GM21529 (cell line): ENCODE measurements around the gene ADGRV1.

Experiments used
- ATAC-seq: cut with Tn5 transposase; IDR thresholded peaks from one replicate; pipeline ENCODE4 v1.9.1; 2021; ENCODE audit not compliant: unreplicated experiment

The ADGRV1 gene

DNA sequence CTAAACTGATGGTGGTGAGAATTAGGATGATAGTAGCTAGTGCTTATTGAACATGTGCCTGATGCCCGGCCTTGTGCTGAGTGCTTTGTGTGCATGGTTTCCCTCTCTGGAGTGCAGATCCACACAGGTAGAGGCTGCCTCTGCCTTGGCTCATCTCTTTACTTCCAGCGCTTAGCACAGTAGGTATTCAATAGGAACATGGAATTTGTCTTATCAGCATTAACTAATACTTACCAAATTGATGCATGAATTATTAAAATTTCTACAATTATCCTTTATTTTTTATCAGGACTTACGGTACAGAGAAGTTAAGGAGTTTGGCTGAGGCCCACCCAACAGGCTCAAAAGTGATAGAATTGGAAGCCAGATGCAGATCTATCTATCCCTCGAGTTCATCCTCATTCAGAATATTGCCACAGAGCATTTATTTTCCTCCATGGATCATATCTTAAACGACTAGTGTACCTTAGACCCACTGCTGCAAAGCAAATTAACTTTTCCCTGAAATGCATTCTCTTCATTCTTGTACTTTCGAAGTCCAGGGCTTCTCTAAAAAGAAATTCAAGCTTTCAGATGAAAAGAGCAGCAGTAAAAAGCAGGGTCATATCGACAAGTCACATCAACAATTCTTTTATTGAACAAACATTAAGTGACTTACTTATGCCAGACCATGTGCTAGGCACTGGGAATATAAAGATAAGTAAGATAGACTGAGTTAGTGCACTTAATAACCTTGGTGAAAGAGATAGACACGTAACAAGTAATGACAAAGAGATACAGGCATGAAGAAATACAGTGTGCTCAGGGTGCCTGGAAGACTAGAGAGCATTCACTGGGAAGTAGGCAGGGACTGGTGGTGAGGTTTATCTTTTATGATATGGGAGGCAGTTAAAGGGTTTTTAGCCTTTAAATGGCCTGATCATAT is 534.5 kb downstream of the ADGRV1 start:
- ATAC-seq, result no peak

- no peak for ATAC-seq
These were observed 536.7 kb downstream of the ADGRV1 start for GRCh38 chr5:91095313-91095712.

DNA sequence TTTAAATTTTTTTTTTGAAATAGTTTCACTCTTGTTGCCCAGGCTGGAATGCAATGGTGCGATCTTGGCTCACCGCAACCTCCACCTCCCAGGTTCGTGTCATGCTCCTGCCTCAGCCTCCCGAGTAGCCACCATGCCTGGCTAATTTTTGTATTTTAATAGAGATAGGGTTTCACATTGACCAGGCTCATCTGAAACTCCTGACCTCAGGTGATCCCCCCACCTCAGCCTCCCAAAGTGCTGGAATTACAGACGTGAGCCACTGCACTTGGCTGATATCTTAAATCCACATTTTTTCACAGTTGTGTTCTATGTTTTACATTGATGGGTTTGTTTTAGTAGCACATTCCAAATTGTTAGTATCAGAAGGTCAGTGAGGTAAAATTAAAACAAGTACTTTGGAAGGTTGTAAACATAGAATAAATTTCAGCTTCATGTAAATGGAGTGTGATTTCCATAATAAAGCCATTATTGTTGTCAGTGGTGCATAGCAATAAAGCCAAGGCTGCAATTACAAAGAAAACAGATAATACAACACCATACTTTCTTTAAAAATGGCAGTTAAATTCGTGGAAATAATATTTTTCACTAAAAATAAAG is 537.3 kb downstream of the ADGRV1 start:
- ATAC-seq, result no peak

GRCh38 chr5:91098541-91098940 is 539.9 kb downstream of the ADGRV1 start:
- ATAC-seq, result no peak

GRCh38 chr5:91101600-91102379 is 543.2 kb downstream of the ADGRV1 start:
- ATAC-seq, result peak; percentile 98

DNA sequence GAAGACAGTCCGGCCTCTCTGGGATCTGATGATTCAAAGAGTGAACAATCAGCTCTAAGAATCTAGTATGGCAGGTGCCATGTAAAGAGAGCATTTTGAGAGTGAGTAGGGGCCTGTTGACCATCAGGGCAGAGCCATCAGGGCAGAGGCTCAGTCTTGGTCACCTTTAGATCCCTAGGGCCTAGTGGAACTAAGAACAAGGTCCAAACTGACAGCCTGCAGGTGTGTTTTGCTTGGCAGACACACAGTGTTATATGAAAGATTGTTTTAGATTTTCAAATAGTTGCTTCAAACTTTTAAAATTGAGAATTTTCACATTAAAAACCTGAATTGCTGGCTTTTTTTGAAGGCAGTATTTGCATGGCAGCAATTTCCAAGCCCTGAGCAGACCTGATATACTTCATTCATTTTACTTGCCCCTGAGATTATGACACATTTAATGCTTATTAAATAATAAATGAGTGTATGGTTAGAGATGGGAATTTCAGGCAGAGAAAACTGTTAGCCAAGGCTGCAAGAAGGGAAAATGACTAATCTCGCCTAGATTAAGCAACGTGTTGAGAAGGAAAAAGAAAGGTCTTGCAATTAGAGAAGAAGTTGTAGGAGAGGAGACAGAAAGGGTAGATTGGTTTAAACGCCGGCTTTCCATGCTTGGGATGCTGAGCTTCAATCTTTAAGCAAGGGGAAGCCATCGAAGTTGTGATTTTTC is 544.9 kb downstream of the ADGRV1 start:
- no peak for ATAC-seq

DNA sequence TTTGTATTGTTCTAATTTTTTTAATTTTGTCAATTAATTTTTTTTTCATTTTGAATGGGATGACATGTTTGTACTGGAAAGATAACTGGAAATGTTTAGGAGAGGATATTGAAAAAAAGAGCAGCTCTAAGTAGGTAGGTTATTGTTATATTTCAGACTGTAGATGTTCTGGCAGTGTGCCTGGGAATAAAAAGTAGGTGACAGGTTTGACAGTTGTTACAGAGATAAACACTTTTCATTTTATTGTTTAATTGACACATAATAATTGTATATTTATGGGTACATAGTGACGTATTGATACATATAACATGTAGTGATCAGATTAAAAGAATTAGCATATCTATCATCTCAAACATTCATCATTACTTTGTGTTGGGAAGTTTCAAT is 545.5 kb downstream of the ADGRV1 start:
- ATAC-seq, result no peak

DNA sequence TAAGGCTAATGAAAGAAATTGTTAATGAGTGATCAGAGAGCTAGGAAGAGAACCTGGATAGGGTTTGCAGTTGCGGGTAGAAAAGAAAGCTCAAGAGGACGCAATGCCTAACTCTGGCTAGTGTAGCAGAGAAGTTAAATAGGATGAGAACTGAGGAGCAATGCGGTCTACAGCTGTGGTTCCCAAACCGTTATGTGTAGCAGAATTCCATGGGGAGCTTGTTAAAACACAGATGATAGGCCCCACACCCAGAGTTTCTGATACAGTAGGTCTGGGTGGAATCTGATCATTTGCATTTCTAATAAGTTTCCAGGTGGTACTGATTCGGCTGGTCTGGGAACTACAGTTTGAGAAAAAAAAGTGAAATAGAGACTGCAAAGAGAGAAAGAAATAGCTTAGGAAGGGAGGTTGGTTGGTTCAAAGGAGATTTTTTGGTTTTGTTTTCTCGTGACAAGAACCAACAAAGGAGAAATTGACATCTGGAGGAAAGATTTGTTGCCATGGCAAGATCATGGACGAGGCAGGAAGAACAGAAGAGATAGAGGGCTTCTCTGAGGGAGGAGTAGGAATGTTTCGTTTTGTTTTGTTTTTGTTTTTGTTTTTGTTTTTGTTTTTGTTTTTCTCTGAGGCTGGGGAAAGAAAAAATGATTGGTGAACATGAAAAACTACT is 548.4 kb downstream of the ADGRV1 start:
- ATAC-seq, result no peak

DNA sequence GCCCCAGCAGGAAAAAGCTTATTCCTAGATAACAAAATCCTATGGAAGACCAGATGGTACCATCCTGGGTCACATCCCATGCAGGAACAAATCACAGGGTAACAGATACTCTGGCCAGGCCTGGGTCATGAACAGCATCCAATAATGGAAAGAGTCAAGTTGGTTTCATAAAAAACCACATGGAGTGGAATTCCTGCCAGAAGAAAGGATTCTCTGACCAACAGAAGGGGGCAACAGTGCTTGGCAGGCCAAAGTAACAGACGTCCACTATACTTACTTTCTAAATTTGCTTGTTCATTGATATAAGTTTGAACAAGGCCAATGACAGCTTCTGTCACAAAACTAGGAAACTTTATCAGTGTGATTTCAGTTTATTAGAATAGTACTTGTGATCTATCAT is 551.0 kb downstream of the ADGRV1 start:
- ATAC-seq, result no peak

DNA sequence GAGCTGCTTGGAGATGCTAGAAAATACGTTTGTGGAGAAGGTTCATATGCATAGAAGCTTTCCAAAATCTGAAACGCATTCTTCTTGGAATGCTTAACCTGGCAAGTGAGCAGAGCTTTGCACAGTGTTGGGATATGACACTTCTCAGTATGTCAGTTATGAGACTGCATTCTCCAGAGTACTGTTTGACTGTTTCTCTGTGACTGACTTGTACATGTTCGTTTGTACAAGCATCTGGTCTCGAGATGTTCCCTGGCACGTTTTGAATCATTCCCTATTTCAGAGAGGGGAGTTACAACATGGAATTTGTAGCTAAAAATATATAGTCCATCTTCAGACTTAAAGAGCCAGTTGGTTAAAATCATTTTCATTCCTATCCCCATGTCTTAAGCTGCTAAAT is 552.1 kb downstream of the ADGRV1 start:
- no peak for ATAC-seq

- ATAC-seq, result no peak
These were observed 553.1 kb downstream of the ADGRV1 start for GRCh38 chr5:91111473-91112238.

- no peak for ATAC-seq
These were observed 556.1 kb downstream of the ADGRV1 start for GRCh38 chr5:91114658-91115057.

GRCh38 chr5:91118354-91118753 is 559.8 kb downstream of the ADGRV1 start:
- no peak for ATAC-seq

DNA sequence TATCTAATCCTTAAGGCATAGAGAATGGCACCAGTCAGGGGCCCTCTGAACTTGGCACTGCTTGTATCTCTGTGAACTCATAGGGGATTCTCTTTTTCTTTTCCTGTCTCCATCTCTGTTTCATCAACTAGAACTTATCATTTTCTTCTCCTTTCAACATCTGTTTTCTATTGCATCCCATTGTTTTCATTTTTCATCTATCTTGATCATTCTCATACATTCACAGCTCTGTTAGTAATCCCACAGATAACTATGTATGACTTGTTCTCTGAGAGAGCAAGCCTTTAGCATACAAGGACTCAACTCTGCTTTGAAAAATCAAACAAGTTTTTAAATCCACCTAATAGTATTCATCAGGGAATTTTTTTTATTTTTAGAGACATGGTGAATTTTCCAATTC is 560.2 kb downstream of the ADGRV1 start:
- ATAC-seq, result no peak

DNA sequence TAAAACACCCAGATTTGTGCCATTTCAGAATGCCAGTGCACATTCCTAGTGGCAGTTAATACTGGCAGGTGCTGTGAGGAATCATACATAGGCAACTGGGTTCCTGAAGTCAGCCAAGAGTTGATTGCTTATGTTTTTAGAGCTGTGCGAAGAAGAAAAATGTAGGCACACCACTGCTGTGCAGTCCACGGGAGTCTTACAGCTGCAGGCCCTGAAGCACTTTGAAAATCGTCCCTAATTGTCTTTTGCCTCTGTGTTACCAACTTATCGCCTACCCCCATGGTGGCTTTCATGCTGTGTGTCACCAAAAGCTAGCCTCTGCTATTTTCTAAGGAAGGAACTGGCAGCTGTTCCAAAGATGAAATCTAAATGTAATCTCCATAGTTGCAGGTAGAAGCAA is 560.6 kb downstream of the ADGRV1 start:
- ATAC-seq, result no peak

DNA sequence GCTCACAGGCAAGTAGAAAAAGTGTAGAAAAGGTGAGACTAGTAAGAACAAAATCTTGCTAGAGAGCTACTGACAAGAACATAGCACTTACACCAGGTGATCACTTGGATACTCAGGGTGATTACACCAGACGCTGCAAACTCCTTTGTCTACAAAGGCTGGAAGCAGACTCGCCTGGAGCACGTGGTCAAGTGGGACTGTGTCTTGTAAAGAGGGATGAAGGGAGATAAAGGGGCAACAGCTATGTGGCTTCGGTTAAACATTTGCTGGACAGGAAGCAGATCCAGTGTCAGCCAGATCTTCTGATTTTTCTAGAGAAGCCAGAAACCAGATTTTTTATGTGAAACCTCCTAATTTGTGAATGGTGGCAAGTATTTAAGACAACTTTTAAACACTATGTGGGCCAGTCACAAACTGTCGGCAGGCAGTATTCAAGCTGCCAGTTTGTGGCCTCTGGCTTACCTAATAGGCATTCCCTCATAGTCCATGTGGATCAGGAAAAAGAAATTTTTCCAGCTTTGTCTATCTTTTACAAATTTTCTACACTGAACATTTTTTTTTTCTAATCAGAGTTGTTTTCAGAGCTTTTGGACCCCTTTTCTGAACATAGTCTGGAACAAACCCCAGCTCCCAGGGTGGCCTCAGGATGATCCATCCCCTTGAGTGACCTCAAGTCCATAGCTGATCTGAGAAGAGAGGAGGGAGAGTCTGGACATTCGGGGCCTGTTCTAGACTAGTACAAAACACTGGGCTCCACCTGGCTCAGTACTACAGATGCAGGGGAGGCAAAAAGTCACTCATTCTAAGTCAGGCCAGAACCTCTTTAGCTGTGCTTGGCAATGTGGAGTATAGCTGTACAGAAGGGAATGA is 561.6 kb downstream of the ADGRV1 start:
- ATAC-seq, result no peak

DNA sequence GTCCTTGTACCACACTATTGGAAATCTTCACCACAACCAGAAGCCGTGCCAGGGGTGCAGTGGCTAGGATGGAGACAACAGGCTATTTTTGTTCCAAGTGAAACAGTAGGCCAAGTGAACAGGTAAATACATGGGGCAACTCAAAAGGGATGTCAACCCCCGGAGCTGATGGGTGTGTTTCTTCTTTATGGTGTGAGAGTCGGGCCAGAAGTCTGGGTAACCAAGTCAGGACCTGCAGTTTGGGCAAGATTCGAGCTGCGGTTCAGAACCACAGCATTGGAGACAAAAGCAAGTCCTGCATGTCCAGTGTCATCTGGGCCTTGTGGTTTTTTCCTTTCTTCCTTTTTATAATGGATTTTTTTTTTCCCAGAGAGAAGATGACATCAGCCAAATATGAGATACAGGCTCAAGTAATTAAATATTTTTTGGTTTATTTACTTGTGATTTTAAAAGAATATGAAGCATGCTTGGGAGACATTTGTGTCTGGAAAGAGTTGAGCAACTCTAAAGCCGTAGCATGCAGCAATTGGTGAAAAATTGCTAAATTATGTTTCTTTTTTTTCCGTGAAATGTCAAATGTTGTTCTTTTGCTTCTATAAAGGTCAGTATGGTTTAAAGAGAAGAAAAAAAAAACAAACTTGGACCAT is 562.9 kb downstream of the ADGRV1 start:
- ATAC-seq, result no peak

DNA sequence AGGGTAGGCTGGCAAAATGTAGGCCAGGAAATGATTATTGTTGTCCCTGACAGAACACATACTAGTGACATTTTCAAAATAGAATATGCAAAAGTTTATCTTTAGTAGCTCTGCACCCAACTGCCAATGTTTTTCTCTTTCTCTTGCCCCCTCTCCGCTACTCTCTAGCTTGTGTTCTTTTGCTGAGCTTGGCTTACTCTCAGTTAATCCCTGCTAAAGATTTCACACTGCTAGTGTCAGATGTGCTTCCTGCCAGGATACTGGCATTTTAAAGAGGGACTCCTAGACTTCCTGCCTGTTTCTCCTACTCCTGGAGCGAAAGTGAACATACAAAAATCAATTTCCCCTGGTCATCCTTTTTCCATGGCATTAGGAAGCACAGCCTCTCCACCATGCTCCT is 564.1 kb downstream of the ADGRV1 start:
- no peak for ATAC-seq
